ENCODE data around the gene PLP1. TPM values are rescaled to one million over a fixed set of nuclear protein-coding genes. Genes with fewer than 3 reads are reported as not detected.

Gene PLP1
- polyA plus RNA-seq, 1 donor from 2014 or later, result not detected

DNA sequence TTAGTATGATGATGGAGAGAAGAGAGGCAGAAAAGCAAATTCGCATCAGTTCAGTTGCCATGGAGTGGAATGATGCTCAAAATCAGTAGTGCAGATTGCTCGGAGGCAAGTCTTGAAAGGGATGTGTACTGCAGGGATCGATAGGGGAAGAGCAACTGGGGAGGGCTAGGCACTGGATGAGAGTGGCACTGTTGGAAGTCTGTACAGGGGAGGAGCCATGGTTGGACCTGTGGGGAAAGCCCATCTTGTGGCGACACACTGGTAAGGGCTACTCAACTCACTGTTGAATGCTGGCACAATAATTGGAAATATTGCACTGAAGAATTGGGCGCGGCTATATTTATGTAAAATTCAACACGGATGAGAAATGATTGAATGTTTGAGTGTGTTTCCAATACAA lies 54.2 kb downstream of the PLP1 start:
- Mint-ChIP-seq H3K4me3 (no peak overlapping the region), H3K27ac (no peak overlapping the region), H3K9me3 (no peaks in the 10 kb centered on the region), H3K36me3 (peaks cover 2% of the 10 kb centered on the region), H3K27me3 (peaks cover 8% of the 10 kb centered on the region), H3K4me1 (peaks cover 0 to 3% (median 2%) of the 10 kb centered on the region in 3 donors)

DNA sequence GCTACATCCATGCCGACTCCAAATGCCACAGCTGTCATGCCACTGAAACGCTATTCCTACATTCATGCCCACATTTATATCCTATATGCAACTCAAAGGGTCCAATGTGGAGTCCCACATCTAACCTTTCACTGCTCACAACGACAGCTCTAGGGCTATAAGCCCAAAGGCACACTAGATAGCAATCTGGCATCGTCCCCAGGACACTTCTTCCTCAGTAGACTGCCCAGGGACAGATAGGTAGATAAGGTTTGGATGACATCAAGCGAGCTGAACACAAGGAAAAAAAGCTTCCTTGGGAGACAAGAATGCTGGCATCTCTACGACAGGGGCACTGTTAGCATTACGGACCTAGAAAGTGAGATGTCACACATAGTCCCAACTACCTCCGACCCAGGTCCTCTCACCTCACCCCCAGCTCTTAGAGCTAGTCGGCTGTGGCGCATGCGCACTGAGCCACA lies 54.7 kb downstream of the PLP1 start:
- peaks cover 0 to 3% (median 2%) of the 10 kb centered on the region in 3 donors for H3K4me1 Mint-ChIP-seq
- H3K27ac Mint-ChIP-seq, result no peak overlapping the region
- H3K9me3 Mint-ChIP-seq, result no peaks in the 10 kb centered on the region
- peaks cover 8% of the 10 kb centered on the region for H3K27me3 Mint-ChIP-seq
- H3K36me3 Mint-ChIP-seq, result peaks cover 2% of the 10 kb centered on the region
- H3K4me3 Mint-ChIP-seq, result peak overlapping the region; percentile 77 to 90 (median 80)

DNA sequence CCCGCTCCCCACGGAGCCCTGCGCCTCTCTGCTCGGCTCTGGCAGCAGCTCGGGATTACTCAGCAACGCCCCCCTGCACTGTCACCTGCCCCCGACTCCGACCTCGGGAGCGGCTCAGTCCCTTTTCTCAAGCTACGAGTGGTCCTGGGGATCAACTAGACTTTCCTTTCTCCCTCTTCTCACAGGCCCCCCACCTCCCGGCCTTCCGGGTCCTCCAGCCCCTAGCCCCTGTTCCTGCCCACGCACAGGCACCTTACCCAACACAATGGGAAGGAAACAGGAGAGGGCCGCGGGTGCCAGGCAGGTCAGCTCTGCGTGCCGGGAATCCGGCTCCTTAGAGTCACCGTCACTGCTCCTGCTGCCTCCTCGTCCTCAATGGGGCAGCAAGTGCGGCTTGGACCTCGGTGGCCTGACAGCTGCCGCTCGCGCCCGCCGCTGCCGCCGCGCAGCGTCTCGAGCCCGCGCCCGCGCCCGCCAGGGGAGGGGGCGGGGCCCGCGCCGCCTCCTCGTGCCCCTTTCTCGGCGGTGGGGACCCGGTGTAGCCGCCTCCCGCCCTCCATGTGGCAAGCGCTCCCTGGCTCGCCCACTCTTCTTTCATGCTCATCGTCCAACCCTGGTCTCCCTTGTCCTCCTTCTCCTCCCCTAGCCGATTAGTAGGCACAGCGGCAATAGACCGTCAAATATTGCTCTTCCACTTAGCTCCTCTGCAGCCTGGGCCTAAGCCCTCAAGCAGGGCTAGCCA lies 55.3 kb downstream of the PLP1 start, which contains the start of gene RAB9B:
Gene RAB9B (minus strand): TSS at position 455 of the 742 bp plus-strand sequence. CDS start 6,473 bp downstream, outside the sequence.
- peaks cover 2% of the 10 kb centered on the region for H3K36me3 Mint-ChIP-seq
- peaks cover 0 to 3% (median 2%) of the 10 kb centered on the region in 3 donors for H3K4me1 Mint-ChIP-seq
- peak within 1 kb of the TSS in 1 of 3 donors; percentile 54 for H3K27ac Mint-ChIP-seq
- peaks cover 8% of the 10 kb centered on the region for H3K27me3 Mint-ChIP-seq
- peak within 1 kb of the TSS; percentile 81 to 95 (median 86) for H3K4me3 Mint-ChIP-seq
- no peaks in the 10 kb centered on the region for H3K9me3 Mint-ChIP-seq

DNA sequence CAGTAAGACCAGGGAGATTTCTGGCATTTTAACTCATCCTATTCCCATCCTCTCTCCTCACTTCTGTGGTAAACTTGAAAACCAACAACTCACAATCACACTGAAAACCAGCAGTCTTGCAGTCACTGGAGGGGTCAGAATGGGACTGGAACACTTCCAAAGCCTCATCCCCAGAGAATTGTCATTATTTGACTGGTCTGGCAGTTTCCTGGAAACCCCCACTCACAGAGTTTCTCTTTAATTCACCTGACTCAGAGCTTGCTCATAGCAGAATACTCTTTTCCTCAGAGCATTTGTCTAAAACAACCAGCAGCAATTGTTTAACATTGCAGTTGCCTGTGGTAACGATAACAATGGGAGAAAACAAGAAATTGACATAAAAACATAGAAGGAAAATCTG lies 62.8 kb downstream of the PLP1 start:
- no peak overlapping the region for H3K27ac Mint-ChIP-seq
- no peaks in the 10 kb centered on the region for H3K4me1 Mint-ChIP-seq
- H3K27me3 Mint-ChIP-seq, result no peaks in the 10 kb centered on the region
- no peaks in the 10 kb centered on the region for H3K36me3 Mint-ChIP-seq
- no peaks in the 10 kb centered on the region for H3K9me3 Mint-ChIP-seq
- no peak overlapping the region for H3K4me3 Mint-ChIP-seq

Other genes with a start within 250 kb of the PLP1 start
- 26.0 TPM for gene TCEAL4, start 191.3 kb upstream of the PLP1 start, polyA plus RNA-seq
- 8.7 TPM for gene TCEAL3, start 168.9 kb upstream of the PLP1 start, polyA plus RNA-seq
- 22.3 TPM for gene TCEAL1, start 147.9 kb upstream of the PLP1 start, polyA plus RNA-seq
- 60.3 TPM for gene MORF4L2, start 90.1 kb upstream of the PLP1 start, polyA plus RNA-seq
- not detected for gene TMEM31, start 65.9 kb upstream of the PLP1 start, polyA plus RNA-seq
- gene RAB9B, start 55.4 kb downstream of the PLP1 start, polyA plus RNA-seq, result 0.39 TPM
- 13.8 TPM for gene TMSB15B, start 185.8 kb downstream of the PLP1 start, polyA plus RNA-seq
- not detected for gene H2BW1, start 236.9 kb downstream of the PLP1 start, polyA plus RNA-seq

All from IgD-negative memory B cell (primary cell).